Measurements from ENCODE around the gene LGR6.
"Not testable (repeated sequence)": the region's sequence is repeated elsewhere in the genome, so short reads cannot be mapped to it uniquely, and the experiment has no call there.

LGR6 gene

GRCh38 chr1:202244841-202245261 is 51.3 kb downstream of the LGR6 start:
- no peak for DNase-seq

GRCh38 chr1:202245391-202245790 is 51.8 kb downstream of the LGR6 start:
- DNase-seq = no peak

- no peak for DNase-seq
Observed at GRCh38 chr1:202247104-202247503, 53.5 kb downstream of the LGR6 start.

GRCh38 chr1:202247837-202248795 is 54.5 kb downstream of the LGR6 start:
- no peak for DNase-seq

- DNase-seq = no peak
Observed at GRCh38 chr1:202248861-202249260, 55.3 kb downstream of the LGR6 start.

GRCh38 chr1:202249436-202249835 is 55.8 kb downstream of the LGR6 start:
- no peak for DNase-seq

GRCh38 chr1:202249846-202250245 is 56.2 kb downstream of the LGR6 start:
- no peak for DNase-seq

GRCh38 chr1:202250982-202251381 is 57.4 kb downstream of the LGR6 start:
- no peak for DNase-seq

GRCh38 chr1:202251424-202252256 is 58.0 kb downstream of the LGR6 start:
- DNase-seq = no peak

GRCh38 chr1:202252271-202252670 is 58.7 kb downstream of the LGR6 start:
- DNase-seq = no peak

- DNase-seq = no peak
Observed at GRCh38 chr1:202254454-202255252, 61.1 kb downstream of the LGR6 start.

GRCh38 chr1:202255343-202255742 is 61.7 kb downstream of the LGR6 start:
- DNase-seq = no peak

GRCh38 chr1:202259705-202260104 is 66.1 kb downstream of the LGR6 start:
- no peak for DNase-seq

GRCh38 chr1:202261209-202261958 is 67.8 kb downstream of the LGR6 start:
- not testable (repeated sequence) for DNase-seq

- DNase-seq = no peak
Observed at GRCh38 chr1:202263628-202264027, 70.0 kb downstream of the LGR6 start.

- DNase-seq = no peak
Observed at GRCh38 chr1:202264300-202264699, 70.7 kb downstream of the LGR6 start.

GRCh38 chr1:202264726-202265125 is 71.1 kb downstream of the LGR6 start:
- DNase-seq = no peak

GRCh38 chr1:202266061-202266765 is 72.6 kb downstream of the LGR6 start:
- DNase-seq = no peak

- DNase-seq = no peak
Observed at GRCh38 chr1:202268032-202268431, 74.4 kb downstream of the LGR6 start.

- no peak for DNase-seq
Observed at GRCh38 chr1:202268817-202269216, 75.2 kb downstream of the LGR6 start.

GRCh38 chr1:202270871-202271326 is 77.3 kb downstream of the LGR6 start:
- DNase-seq = no peak
